Neural cell (in vitro differentiated cells): Measurements from ENCODE around the gene ZDHHC12. TPM values are rescaled to one million over a fixed set of nuclear protein-coding genes. Genes with fewer than 3 reads are reported as not detected.

Experiments used
- H2AFZ ChIP-seq: fragments of 200-600, 300-800 bp; sonication (generic), shearing (Covaris generic); 2 replicates; pipeline ENCODE4 v1.6.0; 2014; ENCODE audit warnings: low read depth, mild to moderate bottlenecking, antibody characterized with exemption, low read length, moderate library complexity
- H3F3A ChIP-seq: fragments of 200-600 bp; shearing (Covaris generic); 2 replicates; pipeline ENCODE4 v1.6.1; 2016; ENCODE audit warnings: mild to moderate bottlenecking, moderate library complexity, mixed read lengths, antibody characterized with exemption, low read length; ENCODE audit not compliant: insufficient read depth, poor library complexity, severe bottlenecking
- H3K27ac ChIP-seq: fragments of 200-600, 300-800 bp; sonication (generic), shearing (Covaris generic); 2 replicates; pipeline ENCODE4 v1.5.1; 2014; ENCODE audit warnings: mild to moderate bottlenecking, low read length, moderate library complexity
- H3K27me3 ChIP-seq: fragments of 300-800, 200-600 bp; sonication (generic), shearing (Covaris generic); 2 replicates; pipeline ENCODE4 v1.6.0; 2014; ENCODE audit warnings: mild to moderate bottlenecking, low read depth, low read length, moderate library complexity; ENCODE audit not compliant: insufficient read depth
- H3K36me3 ChIP-seq: fragments of 300-800, 200-600 bp; sonication (generic), shearing (Covaris generic); 2 replicates; pipeline ENCODE4 v1.5.1; 2014; ENCODE audit warnings: mild to moderate bottlenecking, antibody characterized with exemption, low read length, moderate library complexity; ENCODE audit not compliant: insufficient read depth
- H3K4me2 ChIP-seq: fragments of 300-800, 200-600 bp; sonication (generic), shearing (Covaris generic); 2 replicates; pipeline ENCODE4 v1.6.0; 2014; ENCODE audit warnings: mild to moderate bottlenecking, low read length
- H3K4me3 ChIP-seq: fragments of 300-800, 200-600 bp; sonication (generic), shearing (Covaris generic); 2 replicates; pipeline ENCODE4 v1.5.1; 2014; ENCODE audit warnings: mild to moderate bottlenecking, low read length, moderate library complexity
- H3K79me2 ChIP-seq: fragments of 200-600 bp; shearing (Covaris generic); replicated peaks from 2 replicates; pipeline ENCODE4 v1.6.0; 2014; ENCODE audit warnings: mild to moderate bottlenecking, low read length, moderate library complexity; ENCODE audit not compliant: insufficient read depth
- H3K9ac ChIP-seq: fragments of 300-800, 200-600 bp; sonication (generic), shearing (Covaris generic); 2 replicates; pipeline ENCODE4 v1.6.1; 2016; ENCODE audit warnings: mild to moderate bottlenecking, low read length, mixed read lengths
- H3K9me2 ChIP-seq: fragments of 200-600 bp; shearing (Covaris generic); 2 replicates; pipeline ENCODE4 v1.6.1; 2016; ENCODE audit warnings: mild to moderate bottlenecking, low read length, mixed read lengths; ENCODE audit not compliant: insufficient read depth
- H3K9me3 ChIP-seq: fragments of 200-600, 300-800 bp; sonication (generic), shearing (Covaris generic); 2 replicates; pipeline ENCODE4 v1.6.1; 2016; ENCODE audit warnings: mild to moderate bottlenecking, mixed run types, low read length, moderate library complexity, mixed read lengths
- H4K20me1 ChIP-seq: fragments of 200-600 bp; shearing (Covaris generic); 2 replicates; pipeline ENCODE4 v1.6.1; 2016; ENCODE audit warnings: mild to moderate bottlenecking, mixed run types; ENCODE audit not compliant: insufficient read depth
- EP300 ChIP-seq: fragments of 450-650 bp; conservative IDR thresholded peaks from 2 replicates; pipeline ENCODE4 v1.6.1; 2014; ENCODE audit warnings: antibody characterized with exemption, mild to moderate bottlenecking, moderate library complexity; ENCODE audit not compliant: poor library complexity, severe bottlenecking
- EZH2 ChIP-seq: fragments of 200-600, 300-800 bp; shearing (Covaris generic), sonication (generic); IDR thresholded peaks from 2 replicates; pipeline ENCODE4 v1.6.1; 2014; ENCODE audit warnings: antibody characterized with exemption, low read length, borderline replicate concordance, mild to moderate bottlenecking; ENCODE audit not compliant: insufficient read depth, poor library complexity, severe bottlenecking
- MXI1 ChIP-seq: fragments of 450-650 bp; conservative IDR thresholded peaks from 2 replicates; pipeline ENCODE4 v1.6.1; 2014; ENCODE audit warnings: antibody characterized with exemption, mild to moderate bottlenecking; ENCODE audit not compliant: poor library complexity, severe bottlenecking
- POLR2AphosphoS5 ChIP-seq: IDR thresholded peaks from 2 replicates; pipeline ENCODE4 v1.6.1; 2012
- RAD21 ChIP-seq: fragments of 450-650 bp; conservative IDR thresholded peaks from 2 replicates; pipeline ENCODE4 v1.6.1; 2014; ENCODE audit warnings: antibody characterized with exemption, mild to moderate bottlenecking, moderate library complexity
- SMC3 ChIP-seq: fragments of 450-650 bp; conservative IDR thresholded peaks from 2 replicates; pipeline ENCODE4 v1.6.1; 2014; ENCODE audit warnings: antibody characterized with exemption, mild to moderate bottlenecking, moderate library complexity; ENCODE audit not compliant: poor library complexity
- TAF1 ChIP-seq: IDR thresholded peaks from 2 replicates; pipeline ENCODE4 v1.6.1; 2012; ENCODE audit warnings: low read depth
- polyA plus RNA-seq: library from polyadenylated mRNA; depleted of rRNA; stranded (reverse); fragments of >200 nt; gene quantifications from 2 replicates; pipeline ENCODE4 v1.2.3, GENCODE V29; 2014
- TF ChIP-seq, protein P1 (sequence below): IDR thresholded peaks from 2 replicates; pipeline ENCODE4 v1.6.1; 2012; ENCODE audit warnings: borderline replicate concordance
- TF ChIP-seq, protein P2 (sequence below): fragments of 450-650 bp; IDR thresholded peaks from 2 replicates; pipeline ENCODE4 v1.5.1; 2014; ENCODE audit warnings: antibody characterized with exemption, mild to moderate bottlenecking, moderate library complexity; ENCODE audit not compliant: poor library complexity, severe bottlenecking

ZDHHC12 gene
- polyA plus RNA-seq, 1 donor from 2014 or later: 0.09 TPM

DNA sequence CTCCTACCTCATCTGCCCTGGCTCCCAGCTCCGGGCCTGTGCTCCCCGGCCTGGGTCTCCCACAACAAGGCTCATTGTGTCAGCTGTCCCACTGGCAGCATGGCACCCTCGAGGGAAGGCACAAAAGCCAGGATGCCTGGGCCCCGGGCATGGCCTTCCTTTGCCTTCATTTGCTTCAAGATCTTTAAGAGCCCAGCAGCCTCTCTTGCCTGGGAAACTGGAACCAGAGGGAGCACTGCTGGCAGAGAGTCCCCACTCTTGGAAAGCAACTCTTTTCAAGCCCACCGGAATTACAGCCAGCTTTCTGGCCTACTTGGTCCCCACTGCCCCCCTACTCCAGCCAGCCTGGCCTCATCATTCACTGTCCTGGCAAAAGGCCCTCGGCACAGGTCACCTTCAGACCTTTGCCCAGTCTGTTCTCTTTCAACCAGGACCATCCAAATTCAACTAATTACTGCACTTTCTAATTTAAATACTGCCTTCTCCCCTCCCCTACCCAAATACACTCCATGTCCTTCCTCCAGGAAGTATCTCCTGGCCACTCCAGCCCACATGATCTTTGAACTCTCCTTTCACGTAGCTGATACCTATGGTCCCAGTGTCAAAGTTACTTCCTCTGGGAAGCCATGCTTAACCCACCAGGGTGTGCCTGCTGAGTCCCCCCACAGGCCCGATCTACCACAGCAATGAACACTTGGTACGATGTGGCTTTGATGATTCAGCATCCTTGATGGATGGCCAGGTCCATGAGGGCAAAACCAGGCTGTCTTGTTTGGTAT, 38.9 kb upstream of the ZDHHC12 start:
- Histone ChIP-seq H3K9me2 (no peaks in the 10 kb centered on the region), H3K27ac (no peak overlapping the region), H3K9ac (no peak overlapping the region), H3F3A (no peaks in the 10 kb centered on the region), H2AFZ (no peak overlapping the region), H3K79me2 (no peaks in the 10 kb centered on the region), H3K9me3 (no peaks in the 10 kb centered on the region), H4K20me1 (no peaks in the 10 kb centered on the region), H3K27me3 (no peaks in the 10 kb centered on the region), H3K4me3 (no peak overlapping the region), H3K4me2 (no peak overlapping the region), H3K36me3 (no peaks in the 10 kb centered on the region)
- TF ChIP-seq SMC3 (no peak), POLR2AphosphoS5 (no peak), EP300 (no peak), TAF1 (no peak), EZH2 (no peak), MXI1 (no peak), RAD21 (no peak)
- TF ChIP-seq, protein P1, sequence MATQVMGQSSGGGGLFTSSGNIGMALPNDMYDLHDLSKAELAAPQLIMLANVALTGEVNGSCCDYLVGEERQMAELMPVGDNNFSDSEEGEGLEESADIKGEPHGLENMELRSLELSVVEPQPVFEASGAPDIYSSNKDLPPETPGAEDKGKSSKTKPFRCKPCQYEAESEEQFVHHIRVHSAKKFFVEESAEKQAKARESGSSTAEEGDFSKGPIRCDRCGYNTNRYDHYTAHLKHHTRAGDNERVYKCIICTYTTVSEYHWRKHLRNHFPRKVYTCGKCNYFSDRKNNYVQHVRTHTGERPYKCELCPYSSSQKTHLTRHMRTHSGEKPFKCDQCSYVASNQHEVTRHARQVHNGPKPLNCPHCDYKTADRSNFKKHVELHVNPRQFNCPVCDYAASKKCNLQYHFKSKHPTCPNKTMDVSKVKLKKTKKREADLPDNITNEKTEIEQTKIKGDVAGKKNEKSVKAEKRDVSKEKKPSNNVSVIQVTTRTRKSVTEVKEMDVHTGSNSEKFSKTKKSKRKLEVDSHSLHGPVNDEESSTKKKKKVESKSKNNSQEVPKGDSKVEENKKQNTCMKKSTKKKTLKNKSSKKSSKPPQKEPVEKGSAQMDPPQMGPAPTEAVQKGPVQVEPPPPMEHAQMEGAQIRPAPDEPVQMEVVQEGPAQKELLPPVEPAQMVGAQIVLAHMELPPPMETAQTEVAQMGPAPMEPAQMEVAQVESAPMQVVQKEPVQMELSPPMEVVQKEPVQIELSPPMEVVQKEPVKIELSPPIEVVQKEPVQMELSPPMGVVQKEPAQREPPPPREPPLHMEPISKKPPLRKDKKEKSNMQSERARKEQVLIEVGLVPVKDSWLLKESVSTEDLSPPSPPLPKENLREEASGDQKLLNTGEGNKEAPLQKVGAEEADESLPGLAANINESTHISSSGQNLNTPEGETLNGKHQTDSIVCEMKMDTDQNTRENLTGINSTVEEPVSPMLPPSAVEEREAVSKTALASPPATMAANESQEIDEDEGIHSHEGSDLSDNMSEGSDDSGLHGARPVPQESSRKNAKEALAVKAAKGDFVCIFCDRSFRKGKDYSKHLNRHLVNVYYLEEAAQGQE: no peak
- TF ChIP-seq, protein P2, sequence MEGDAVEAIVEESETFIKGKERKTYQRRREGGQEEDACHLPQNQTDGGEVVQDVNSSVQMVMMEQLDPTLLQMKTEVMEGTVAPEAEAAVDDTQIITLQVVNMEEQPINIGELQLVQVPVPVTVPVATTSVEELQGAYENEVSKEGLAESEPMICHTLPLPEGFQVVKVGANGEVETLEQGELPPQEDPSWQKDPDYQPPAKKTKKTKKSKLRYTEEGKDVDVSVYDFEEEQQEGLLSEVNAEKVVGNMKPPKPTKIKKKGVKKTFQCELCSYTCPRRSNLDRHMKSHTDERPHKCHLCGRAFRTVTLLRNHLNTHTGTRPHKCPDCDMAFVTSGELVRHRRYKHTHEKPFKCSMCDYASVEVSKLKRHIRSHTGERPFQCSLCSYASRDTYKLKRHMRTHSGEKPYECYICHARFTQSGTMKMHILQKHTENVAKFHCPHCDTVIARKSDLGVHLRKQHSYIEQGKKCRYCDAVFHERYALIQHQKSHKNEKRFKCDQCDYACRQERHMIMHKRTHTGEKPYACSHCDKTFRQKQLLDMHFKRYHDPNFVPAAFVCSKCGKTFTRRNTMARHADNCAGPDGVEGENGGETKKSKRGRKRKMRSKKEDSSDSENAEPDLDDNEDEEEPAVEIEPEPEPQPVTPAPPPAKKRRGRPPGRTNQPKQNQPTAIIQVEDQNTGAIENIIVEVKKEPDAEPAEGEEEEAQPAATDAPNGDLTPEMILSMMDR: no peak

DNA sequence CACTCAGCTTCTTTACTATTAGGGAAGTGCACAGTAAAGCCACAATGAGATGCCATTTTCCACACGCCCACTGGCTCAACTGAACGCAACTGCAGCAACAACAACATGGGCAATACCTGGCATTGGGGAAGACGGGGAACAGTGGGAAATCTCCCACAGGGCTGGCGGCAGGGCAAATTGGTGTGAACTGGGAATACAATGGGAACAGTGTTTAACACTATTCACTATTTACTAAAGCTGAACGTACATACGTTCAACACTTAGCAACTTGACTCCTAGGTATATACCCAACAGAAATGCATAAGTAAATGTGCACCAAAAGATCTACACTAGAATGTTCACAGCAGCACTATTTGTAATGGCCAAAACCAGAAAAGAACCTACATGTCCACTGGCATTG, 33.7 kb upstream of the ZDHHC12 start:
- Histone ChIP-seq H3K9ac (no peak overlapping the region), H3K4me3 (no peak overlapping the region), H2AFZ (no peak overlapping the region), H3K27ac (no peak overlapping the region), H4K20me1 (no peaks in the 10 kb centered on the region), H3K27me3 (no peaks in the 10 kb centered on the region), H3K36me3 (no peaks in the 10 kb centered on the region), H3K9me2 (no peaks in the 10 kb centered on the region), H3K79me2 (no peaks in the 10 kb centered on the region), H3F3A (no peaks in the 10 kb centered on the region), H3K9me3 (no peaks in the 10 kb centered on the region), H3K4me2 (no peak overlapping the region)
- TF ChIP-seq SMC3 (no peak), TAF1 (no peak), POLR2AphosphoS5 (no peak), EZH2 (no peak), RAD21 (no peak), EP300 (no peak), MXI1 (no peak)
- TF ChIP-seq, protein P1: no peak
- TF ChIP-seq, protein P2: no peak
